T-helper 2 cell treated with Interferon-gamma antibody and Interleukin-4, amounts not matched to agents 5 μg/mL and 100 μg/mL, for 36 hours (primary cell): ENCODE measurements around the gene INPP5K.
"Not testable (repeated sequence)": the region's sequence is repeated elsewhere in the genome, so short reads cannot be mapped to it uniquely, and the experiment has no call there.

Experiments used
- DNase-seq: peaks from one replicate; pipeline ENCODE4 v3.0.0; 2021; ENCODE audit warnings: low spot score
- H3K27ac Mint-ChIP-seq: one replicate; pipeline ENCODE4 v1.8.0; 2021; ENCODE audit warnings: mild to moderate bottlenecking, mixed read lengths
- H3K27me3 Mint-ChIP-seq: one replicate; pipeline ENCODE4 v1.8.0; 2021; ENCODE audit warnings: low read depth, mixed read lengths
- H3K36me3 Mint-ChIP-seq: one replicate; pipeline ENCODE4 v1.8.0; 2021; ENCODE audit warnings: low read depth, mixed read lengths
- H3K4me1 Mint-ChIP-seq: one replicate; pipeline ENCODE4 v1.8.0; 2021; ENCODE audit warnings: low read depth, mixed read lengths
- H3K4me3 Mint-ChIP-seq: one replicate; pipeline ENCODE4 v1.8.0; 2022; ENCODE audit warnings: mild to moderate bottlenecking, moderate library complexity, mixed read lengths
- H3K9me3 Mint-ChIP-seq: one replicate; pipeline ENCODE4 v1.8.0; 2021; ENCODE audit warnings: mixed read lengths

INPP5K gene

GRCh38 chr17:1445695-1446094 is 70.7 kb downstream of the INPP5K start:
- not testable (repeated sequence) for DNase-seq, H3K27me3 Mint-ChIP-seq, H3K9me3 Mint-ChIP-seq, H3K27ac Mint-ChIP-seq, H3K4me3 Mint-ChIP-seq
- peaks cover 12% of the 10 kb centered on the region for H3K4me1 Mint-ChIP-seq
- H3K36me3 Mint-ChIP-seq = peaks cover 16% of the 10 kb centered on the region
